H9 (cell line): ENCODE measurements around the gene TICRR. TPM values are rescaled to one million over a fixed set of nuclear protein-coding genes. Genes with fewer than 3 reads are reported as not detected.

ENCODE experiments used
- DNase-seq: peaks from one replicate; pipeline ENCODE4 v3.0.0-alpha.2; 2017
- H2AFZ ChIP-seq: one replicate; pipeline ENCODE4 v1.6.1; 2013; ENCODE audit warnings: mild to moderate bottlenecking, low read length, control low read depth, moderate library complexity
- H2AK5ac ChIP-seq: 2 replicates; pipeline ENCODE4 v1.6.1; 2013; ENCODE audit warnings: low read length, control low read depth, mixed read lengths; ENCODE audit not compliant: insufficient read length
- H2BK120ac ChIP-seq: one replicate; pipeline ENCODE4 v1.6.1; 2013; ENCODE audit warnings: low read depth, mild to moderate bottlenecking, low read length, control low read depth, inconsistent platforms; ENCODE audit not compliant: poor library complexity, severe bottlenecking
- H2BK12ac ChIP-seq: 2 replicates; pipeline ENCODE4 v1.6.1; 2013; ENCODE audit warnings: low read length, control low read depth, mixed read lengths, low read depth; ENCODE audit not compliant: insufficient read length
- H2BK15ac ChIP-seq: 2 replicates; pipeline ENCODE4 v1.6.1; 2013; ENCODE audit warnings: low read depth, low read length, control low read depth
- H2BK20ac ChIP-seq: one replicate; pipeline ENCODE4 v1.6.1; 2013; ENCODE audit warnings: low read depth, mild to moderate bottlenecking, low read length, control low read depth, inconsistent platforms; ENCODE audit not compliant: poor library complexity, severe bottlenecking
- H2BK5ac ChIP-seq: 2 replicates; pipeline ENCODE4 v1.6.1; 2013; ENCODE audit warnings: low read length, control low read depth, mixed read lengths; ENCODE audit not compliant: insufficient read length
- H3K14ac ChIP-seq: 2 replicates; pipeline ENCODE4 v1.6.1; 2013; ENCODE audit warnings: low read length, control low read depth; ENCODE audit not compliant: insufficient read depth
- H3K18ac ChIP-seq: 2 replicates; pipeline ENCODE4 v1.6.1; 2013; ENCODE audit warnings: low read depth, mild to moderate bottlenecking, mixed read lengths, low read length, control low read depth; ENCODE audit not compliant: insufficient read length
- H3K23ac ChIP-seq: 2 replicates; pipeline ENCODE4 v1.6.1; 2013; ENCODE audit warnings: low read length, control low read depth, mixed read lengths, low read depth; ENCODE audit not compliant: insufficient read length
- H3K23me2 ChIP-seq: 2 replicates; pipeline ENCODE4 v1.6.1; 2013; ENCODE audit warnings: low read depth, mild to moderate bottlenecking, mixed read lengths, low read length, control low read depth; ENCODE audit not compliant: insufficient read length, poor library complexity, severe bottlenecking
- H3K27ac ChIP-seq: 2 replicates; pipeline ENCODE4 v1.5.1; 2013; ENCODE audit warnings: low read length, control low read depth, mixed read lengths, low read depth; ENCODE audit not compliant: insufficient read length
- H3K27me3 ChIP-seq: 2 replicates; pipeline ENCODE4 v1.6.1; 2013; ENCODE audit warnings: low read length, control low read depth, inconsistent platforms; ENCODE audit not compliant: insufficient read depth
- H3K4ac ChIP-seq: 2 replicates; pipeline ENCODE4 v1.6.1; 2013; ENCODE audit warnings: low read depth, mild to moderate bottlenecking, control low read depth, inconsistent platforms, low read length, moderate library complexity
- H3K4me1 ChIP-seq: 2 replicates; pipeline ENCODE4 v1.6.1; 2013; ENCODE audit warnings: low read length, control low read depth, inconsistent platforms; ENCODE audit not compliant: insufficient read depth
- H3K4me2 ChIP-seq: 2 replicates; pipeline ENCODE4 v1.6.1; 2013; ENCODE audit warnings: low read length, control low read depth, mixed read lengths; ENCODE audit not compliant: insufficient read length, insufficient read depth
- H3K56ac ChIP-seq: 2 replicates; pipeline ENCODE4 v1.6.1; 2013; ENCODE audit warnings: low read depth, mild to moderate bottlenecking, mixed read lengths, low read length, control low read depth; ENCODE audit not compliant: insufficient read length
- H3K79me1 ChIP-seq: 2 replicates; pipeline ENCODE4 v1.6.1; 2013; ENCODE audit warnings: low read depth, mild to moderate bottlenecking, moderate library complexity, low read length, control low read depth, inconsistent platforms; ENCODE audit not compliant: insufficient read depth, poor library complexity, severe bottlenecking
- H3K79me2 ChIP-seq: 2 replicates; pipeline ENCODE4 v1.6.1; 2013; ENCODE audit warnings: low read length, control low read depth, inconsistent platforms; ENCODE audit not compliant: insufficient read depth
- H3K9ac ChIP-seq: 2 replicates; pipeline ENCODE4 v1.6.1; 2013; ENCODE audit warnings: low read length, control low read depth, mixed read lengths; ENCODE audit not compliant: insufficient read length; ENCODE audit errors: extremely low read depth
- H3K9me3 ChIP-seq: one replicate; pipeline ENCODE4 v1.6.1; 2013; ENCODE audit warnings: low read depth, low read length, inconsistent platforms; ENCODE audit not compliant: control insufficient read depth
- H3T11ph ChIP-seq: one replicate; pipeline ENCODE4 v1.6.1; 2013; ENCODE audit warnings: mild to moderate bottlenecking, low read length, control low read depth, inconsistent platforms
- H4K20me1 ChIP-seq: one replicate; pipeline ENCODE4 v1.6.1; 2013; ENCODE audit not compliant: control insufficient read depth, insufficient read length, insufficient read depth
- H4K5ac ChIP-seq: 2 replicates; pipeline ENCODE4 v1.6.1; 2013; ENCODE audit warnings: low read depth, mild to moderate bottlenecking, mixed read lengths, low read length, control low read depth; ENCODE audit not compliant: insufficient read length
- H4K8ac ChIP-seq: replicated peaks from 2 replicates; pipeline ENCODE4 v1.6.1; 2013; ENCODE audit warnings: low read length, control low read depth, mixed read lengths, low read depth; ENCODE audit not compliant: insufficient read length
- H4K91ac ChIP-seq: 2 replicates; pipeline ENCODE4 v1.6.1; 2013; ENCODE audit warnings: low read depth, mild to moderate bottlenecking, moderate library complexity, mixed read lengths, low read length, control low read depth; ENCODE audit not compliant: insufficient read length
- H3K27ac Mint-ChIP-seq, 3 experiments: 2 replicates in 2 of 3; 3 replicates in 1 of 3; pipeline ENCODE4 v1.8.0; 2020 to 2021; ENCODE audit warnings: mixed read lengths in 3 of 3, mild to moderate bottlenecking in 1 of 3, moderate library complexity in 1 of 3
- H3K27me3 Mint-ChIP-seq: 2 replicates; pipeline ENCODE4 v1.8.0; 2021; ENCODE audit warnings: low read depth, mild to moderate bottlenecking, moderate library complexity, mixed read lengths
- H3K36me3 Mint-ChIP-seq, 3 experiments: 2 replicates in 2 of 3; 3 replicates in 1 of 3; pipeline ENCODE4 v1.8.0; 2020 to 2021; ENCODE audit warnings: low read depth in 3 of 3, mixed read lengths in 3 of 3; ENCODE audit not compliant: insufficient read depth in 1 of 3
- H3K4me1 Mint-ChIP-seq, 2 experiments: 2 replicates each; pipeline ENCODE4 v1.8.0; 2020; ENCODE audit warnings: mixed read lengths in 2 of 2
- H3K4me3 Mint-ChIP-seq, 2 experiments: 2 replicates in 1 of 2; 3 replicates in 1 of 2; pipeline ENCODE4 v1.8.0; 2020 to 2021; ENCODE audit warnings: mild to moderate bottlenecking in 2 of 2, mixed read lengths in 2 of 2, moderate library complexity in 1 of 2
- H3K9me3 Mint-ChIP-seq, 2 experiments: 2 replicates in 1 of 2; 3 replicates in 1 of 2; pipeline ENCODE4 v1.8.0; 2020; ENCODE audit warnings: mild to moderate bottlenecking in 2 of 2, mixed read lengths in 2 of 2, moderate library complexity in 1 of 2
- WGBS: extraction: QIAGEN DNeasy Blood & Tissue Kit; methylation state at CpG from one replicate; pipeline ENCODE4 v1.1.7; 2013; ENCODE audit warnings: missing lambda C conversion rate, low lambda C conversion rate, mixed read lengths; ENCODE audit not compliant: insufficient read length; ENCODE audit errors: extremely low coverage; 5-methylcytosine and 5-hydroxymethylcytosine counted together
- total RNA-seq: library from RNA; stranded (reverse); gene quantifications from 2 replicates; pipeline ENCODE4 v1.2.1, GENCODE V29; 2021
- TF ChIP-seq, protein P1 (sequence below): fragments of 200-600 bp; sonication (generic); conservative IDR thresholded peaks from 3 replicates; pipeline ENCODE4 v1.8.0; 2021; ENCODE audit warnings: antibody characterized with exemption, mild to moderate bottlenecking

The TICRR gene
- total RNA-seq, 1 experiment from 2014 or later: 26.0 TPM

DNA sequence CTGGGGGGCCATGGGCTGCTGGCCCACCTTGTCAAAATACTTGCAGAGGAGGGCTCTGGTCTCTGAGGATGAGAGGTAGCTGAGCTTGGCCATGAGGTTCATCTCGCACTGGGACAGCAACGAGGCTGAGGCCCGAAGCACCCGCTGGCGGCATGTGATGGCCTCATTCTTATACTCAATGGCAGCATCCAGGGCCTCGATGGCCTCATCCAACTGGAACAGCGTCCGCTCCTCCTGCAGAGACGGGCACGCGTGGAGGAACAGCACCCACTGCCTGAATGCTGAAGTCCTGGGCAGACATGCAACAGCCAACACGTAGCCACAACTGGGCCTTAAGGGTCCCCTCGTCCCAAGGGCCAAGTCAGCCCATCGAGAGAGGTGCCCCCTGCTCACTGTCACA, 55.0 kb downstream of the TICRR start:
- Histone ChIP-seq H2BK120ac (no peak overlapping the region), H3K18ac (no peak overlapping the region), H3K9ac (no peak overlapping the region), H2BK15ac (no peak overlapping the region), H2AFZ (no peak overlapping the region), H2BK5ac (no peak overlapping the region), H4K91ac (no peak overlapping the region), H3K79me2 (no peaks in the 10 kb centered on the region), H2BK12ac (no peak overlapping the region), H3K4me1 (no peaks in the 10 kb centered on the region), H2AK5ac (no peak overlapping the region), H3T11ph (no peak overlapping the region), H4K5ac (no peak overlapping the region), H3K27me3 (no peaks in the 10 kb centered on the region), H3K79me1 (no peaks in the 10 kb centered on the region), H4K8ac (no peak overlapping the region), H3K56ac (no peak overlapping the region), H3K23me2 (no peaks in the 10 kb centered on the region), H2BK20ac (no peak overlapping the region), H3K27ac (no peak overlapping the region), H3K23ac (no peak overlapping the region), H4K20me1 (no peaks in the 10 kb centered on the region), H3K9me3 (no peaks in the 10 kb centered on the region), H3K4me2 (no peak overlapping the region), H3K14ac (no peak overlapping the region), H3K4ac (no peak overlapping the region)
- H3K4me3 Mint-ChIP-seq: no peak overlapping the region
- peaks cover 24 to 34% of the 10 kb centered on the region in 2 experiments for H3K9me3 Mint-ChIP-seq
- no peak for DNase-seq
- peaks cover 78 to 97% (median 93%) of the 10 kb centered on the region in 3 experiments for H3K36me3 Mint-ChIP-seq
- WGBS: no CpG with 5 or more reads among the region's 14 CpGs
- TF ChIP-seq, protein P1, sequence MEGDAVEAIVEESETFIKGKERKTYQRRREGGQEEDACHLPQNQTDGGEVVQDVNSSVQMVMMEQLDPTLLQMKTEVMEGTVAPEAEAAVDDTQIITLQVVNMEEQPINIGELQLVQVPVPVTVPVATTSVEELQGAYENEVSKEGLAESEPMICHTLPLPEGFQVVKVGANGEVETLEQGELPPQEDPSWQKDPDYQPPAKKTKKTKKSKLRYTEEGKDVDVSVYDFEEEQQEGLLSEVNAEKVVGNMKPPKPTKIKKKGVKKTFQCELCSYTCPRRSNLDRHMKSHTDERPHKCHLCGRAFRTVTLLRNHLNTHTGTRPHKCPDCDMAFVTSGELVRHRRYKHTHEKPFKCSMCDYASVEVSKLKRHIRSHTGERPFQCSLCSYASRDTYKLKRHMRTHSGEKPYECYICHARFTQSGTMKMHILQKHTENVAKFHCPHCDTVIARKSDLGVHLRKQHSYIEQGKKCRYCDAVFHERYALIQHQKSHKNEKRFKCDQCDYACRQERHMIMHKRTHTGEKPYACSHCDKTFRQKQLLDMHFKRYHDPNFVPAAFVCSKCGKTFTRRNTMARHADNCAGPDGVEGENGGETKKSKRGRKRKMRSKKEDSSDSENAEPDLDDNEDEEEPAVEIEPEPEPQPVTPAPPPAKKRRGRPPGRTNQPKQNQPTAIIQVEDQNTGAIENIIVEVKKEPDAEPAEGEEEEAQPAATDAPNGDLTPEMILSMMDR: no peak
- peaks cover 5% of the 10 kb centered on the region for H3K27me3 Mint-ChIP-seq
- peaks cover 0 to 4% of the 10 kb centered on the region in 2 experiments; a peak in 1 of 4 replicates for H3K4me1 Mint-ChIP-seq
- H3K27ac Mint-ChIP-seq: no peak overlapping the region
